PC-3 (cell line): Measurements from ENCODE around the gene LPAR1. TPM values are rescaled to one million over a fixed set of nuclear protein-coding genes. Genes with fewer than 3 reads are reported as not detected.
A peak's percentile ranks its signal among the peaks of the same experiment; 100 is the strongest.
"Not testable (repeated sequence)": the region's sequence is repeated elsewhere in the genome, so short reads cannot be mapped to it uniquely, and the experiment has no call there.

Experiments
- ATAC-seq: fragments of 200-7000 bp; cut with Tn5 transposase; 2 replicates; pipeline ENCODE4 v1.9.1; 2020; ENCODE audit warnings: mild to moderate bottlenecking, moderate library complexity
- BruUV-seq: library from RNA; stranded (reverse); fragments of 400-500 nt; replicated peaks from 2 replicates; lab custom pipeline; 2021; lab: Mats Ljungman, UMichigan
- CTCF ChIA-PET: fragments of 300-600 bp; sonication (Branson Sonifier 250); formaldehyde crosslinking; loops from one replicate; lab custom pipeline; 2022; ENCODE audit warnings: antibody characterized with exemption; lab: Charles Lee
- POLR2A ChIA-PET: fragments of 300-600 bp; sonication (Branson Sonifier 250); formaldehyde crosslinking; loops from one replicate; lab custom pipeline; 2022; ENCODE audit warnings: antibody characterized with exemption; ENCODE audit not compliant: unreplicated experiment; lab: Charles Lee
- DNase-seq: peaks from one replicate; pipeline ENCODE4 v3.0.0-alpha.2; 2015
- H2AFZ ChIP-seq: fragments of 300-600 bp; sonication (generic); 2 replicates; pipeline ENCODE4 v1.6.0; 2016; ENCODE audit warnings: antibody characterized with exemption, low read length
- H3F3A ChIP-seq: fragments of 300-600 bp; sonication (generic); one replicate; pipeline ENCODE4 v1.6.0; 2017; ENCODE audit warnings: antibody characterized with exemption, low read length, control low read depth, mild to moderate bottlenecking; ENCODE audit not compliant: unreplicated experiment
- H3K27ac ChIP-seq: fragments of 300-600 bp; sonication (generic); 2 replicates; pipeline ENCODE4 v1.5.1; 2016; ENCODE audit warnings: mild to moderate bottlenecking, low read length
- H3K27me3 ChIP-seq: fragments of 300-600 bp; sonication (generic); 2 replicates; pipeline ENCODE4 v1.6.1; 2016; ENCODE audit warnings: low read length, mixed read lengths
- H3K36me3 ChIP-seq: fragments of 300-600 bp; sonication (generic); 2 replicates; pipeline ENCODE4 v1.6.1; 2016; ENCODE audit warnings: low read depth, mixed run types, low read length, mixed read lengths
- H3K4me1 ChIP-seq: fragments of 300-600 bp; sonication (generic); 2 replicates; pipeline ENCODE4 v1.5.1; 2016; ENCODE audit warnings: low read length; ENCODE audit not compliant: insufficient read depth
- H3K4me2 ChIP-seq: fragments of 300-600 bp; sonication (generic); 2 replicates; pipeline ENCODE4 v1.6.0; 2016; ENCODE audit warnings: low read length
- H3K4me3 ChIP-seq: fragments of 300-600 bp; sonication (generic); 2 replicates; pipeline ENCODE4 v1.5.1; 2016; ENCODE audit warnings: mild to moderate bottlenecking, low read length, mixed read lengths
- H3K79me2 ChIP-seq: fragments of 300-600 bp; sonication (generic); 2 replicates; pipeline ENCODE4 v1.6.1; 2017; ENCODE audit warnings: low read length, mixed read lengths
- H3K9ac ChIP-seq: fragments of 300-600 bp; sonication (generic); 2 replicates; pipeline ENCODE4 v1.6.0; 2016; ENCODE audit warnings: mild to moderate bottlenecking, low read length
- H3K9me2 ChIP-seq: fragments of 300-600 bp; sonication (generic); replicated peaks from 2 replicates; pipeline ENCODE4 v1.6.1; 2016; ENCODE audit warnings: mixed run types, low read length, mixed read lengths
- H3K9me3 ChIP-seq: fragments of 300-600 bp; sonication (generic); 2 replicates; pipeline ENCODE4 v1.6.1; 2016; ENCODE audit warnings: low read length, mixed read lengths
- H4K20me1 ChIP-seq: fragments of 300-600 bp; sonication (generic); 2 replicates; pipeline ENCODE4 v1.6.1; 2016; ENCODE audit warnings: low read length, mixed read lengths
- CTCF ChIP-seq: fragments of 300-600 bp; sonication (generic); conservative IDR thresholded peaks from 2 replicates; pipeline ENCODE4 v1.5.1; 2017; ENCODE audit warnings: antibody characterized with exemption, low read depth, mild to moderate bottlenecking, low read length
- EZH2 ChIP-seq: fragments of 300-600 bp; sonication (generic); IDR thresholded peaks from one replicate; pipeline ENCODE4 v1.6.1; 2017; ENCODE audit warnings: antibody characterized with exemption, mild to moderate bottlenecking, low read length; ENCODE audit not compliant: unreplicated experiment
- EZH2phosphoT487 ChIP-seq: fragments of 300-600 bp; sonication (generic); IDR thresholded peaks from 2 replicates; pipeline ENCODE4 v1.6.1; 2018; ENCODE audit warnings: mild to moderate bottlenecking, antibody characterized with exemption, low read length, borderline replicate concordance
- intact Hi-C: fragments of 100-400 bp; cut with micrococcal nuclease; formaldehyde crosslinking; loops from 2 replicates; pipeline ENCODE4 v1.9.0; 2023
- total RNA-seq: library from RNA; depleted of rRNA; stranded (reverse); fragments of >200 nt; gene quantifications from 2 replicates; pipeline ENCODE4 v1.2.3, GENCODE V29; 2014

LPAR1 gene
- total RNA-seq, 1 experiment from 2014 or later = 67.9 TPM

GRCh38 chr9:111050819-111051218, 12.5 kb upstream of the LPAR1 start:
- ATAC-seq (no peak), DNase-seq (no peak)
- H3K27me3 ChIP-seq = no peaks in the 10 kb centered on the region
- no peaks in the 10 kb centered on the region for H3K36me3 ChIP-seq
- no peaks in the 10 kb centered on the region for H3K9me2 ChIP-seq
- intact Hi-C loops = no loop called here
- H3K4me2 ChIP-seq = no peak overlapping the region
- no peak overlapping the region for H3K9ac ChIP-seq
- H3F3A ChIP-seq = no peaks in the 10 kb centered on the region
- H3K9me3 ChIP-seq = no peaks in the 10 kb centered on the region
- no peak overlapping the region for H2AFZ ChIP-seq
- H3K79me2 ChIP-seq = no peaks in the 10 kb centered on the region
- no peak overlapping the region for H3K27ac ChIP-seq
- CTCF ChIA-PET = no interaction called here
- no peaks in the 10 kb centered on the region for H4K20me1 ChIP-seq
- no peak overlapping the region for H3K4me3 ChIP-seq
- BruUV-seq = no TSS peak
- TF ChIP-seq EZH2 = no peak
- POLR2A ChIA-PET = no interaction called here
- H3K4me1 ChIP-seq = no peaks in the 10 kb centered on the region

GRCh38 chr9:111047287-111047686, 9.0 kb upstream of the LPAR1 start:
- H2AFZ ChIP-seq, H3K9me3 ChIP-seq, intact Hi-C loops, H3K27me3 ChIP-seq, H3K4me2 ChIP-seq, H3K4me1 ChIP-seq, H4K20me1 ChIP-seq, H3K79me2 ChIP-seq, H3F3A ChIP-seq, POLR2A ChIA-PET, H3K27ac ChIP-seq, H3K4me3 ChIP-seq, ATAC-seq, DNase-seq, H3K36me3 ChIP-seq, H3K9me2 ChIP-seq, BruUV-seq, CTCF ChIA-PET, H3K9ac ChIP-seq: not testable (repeated sequence)

GRCh38 chr9:111041902-111042301, 3.6 kb upstream of the LPAR1 start:
- H2AFZ ChIP-seq = peak overlapping the region; percentile 57; the same call in 1 of the 2 replicates

More at GRCh38 chr9:111041902-111042301, 3.6 kb upstream of the LPAR1 start:
- H3K9ac ChIP-seq = no peak overlapping the region
- peaks cover 27% of the 10 kb centered on the region for H3K79me2 ChIP-seq
- no peaks in the 10 kb centered on the region for H3K27me3 ChIP-seq
- intact Hi-C loops = no loop called here
- no peaks in the 10 kb centered on the region for H3K9me2 ChIP-seq
- no peak overlapping the region for H3K4me3 ChIP-seq
- no peak overlapping the region for H3K27ac ChIP-seq
- H3F3A ChIP-seq = no peaks in the 10 kb centered on the region
- DNase-seq (no peak), ATAC-seq (no peak)
- no peak for TF ChIP-seq EZH2phosphoT487
- TF ChIP-seq CTCF = no peak
- TF ChIP-seq EZH2 = no peak
- no peaks in the 10 kb centered on the region for H3K36me3 ChIP-seq
- BruUV-seq = no TSS peak
- ChIA-PET CTCF (no interaction called here), POLR2A (no interaction called here)
- peaks cover 23% of the 10 kb centered on the region for H3K4me1 ChIP-seq
- H4K20me1 ChIP-seq = no peaks in the 10 kb centered on the region
- no peaks in the 10 kb centered on the region for H3K9me3 ChIP-seq
- 0 out of 2 replicates have a peak overlapping the region, but pooled peaks have one; percentile 11 for H3K4me2 ChIP-seq
